NOMO-1 treated with dmso at 0.1 percent for 144 hours (cell line): ENCODE measurements around the gene KDR.

Source experiments
- DNase-seq: peaks from one replicate; lab custom pipeline; 2025; ENCODE audit not compliant: unreplicated experiment; lab: John Stamatoyannopoulos, UW

The KDR gene

DNA sequence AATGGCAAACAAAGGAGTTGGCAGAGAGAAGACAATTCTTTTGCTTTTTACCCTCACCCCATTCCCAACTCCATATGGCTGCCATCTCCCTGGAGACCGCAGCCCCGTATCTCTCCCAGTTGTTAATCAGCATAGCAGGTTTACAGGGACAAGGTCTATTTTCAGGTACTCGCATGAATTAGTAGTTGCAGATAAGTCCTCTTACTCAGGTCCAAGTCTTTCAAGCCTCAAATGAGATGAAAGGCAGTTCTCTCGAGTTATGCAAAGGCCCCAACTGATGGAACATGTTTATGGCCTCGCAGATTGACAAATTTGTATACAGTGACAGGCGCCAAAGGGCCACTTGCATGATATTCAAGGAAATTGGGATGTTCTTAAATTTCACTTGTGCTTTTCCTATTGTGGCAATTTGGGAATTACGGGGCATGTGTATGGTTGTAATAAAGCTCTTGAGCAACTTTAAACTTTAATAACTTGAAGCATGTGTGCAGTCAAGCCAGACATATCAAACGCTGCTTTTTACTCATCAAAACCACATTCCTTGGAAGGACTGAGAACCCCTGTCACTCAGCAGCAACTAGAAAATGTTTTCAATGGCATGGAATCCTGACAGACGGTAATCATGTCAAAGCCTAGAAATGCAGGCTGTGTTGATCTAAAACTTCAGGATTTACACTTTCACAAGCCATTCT lies 45.1 kb downstream of the KDR start:
- no peak for DNase-seq

DNA sequence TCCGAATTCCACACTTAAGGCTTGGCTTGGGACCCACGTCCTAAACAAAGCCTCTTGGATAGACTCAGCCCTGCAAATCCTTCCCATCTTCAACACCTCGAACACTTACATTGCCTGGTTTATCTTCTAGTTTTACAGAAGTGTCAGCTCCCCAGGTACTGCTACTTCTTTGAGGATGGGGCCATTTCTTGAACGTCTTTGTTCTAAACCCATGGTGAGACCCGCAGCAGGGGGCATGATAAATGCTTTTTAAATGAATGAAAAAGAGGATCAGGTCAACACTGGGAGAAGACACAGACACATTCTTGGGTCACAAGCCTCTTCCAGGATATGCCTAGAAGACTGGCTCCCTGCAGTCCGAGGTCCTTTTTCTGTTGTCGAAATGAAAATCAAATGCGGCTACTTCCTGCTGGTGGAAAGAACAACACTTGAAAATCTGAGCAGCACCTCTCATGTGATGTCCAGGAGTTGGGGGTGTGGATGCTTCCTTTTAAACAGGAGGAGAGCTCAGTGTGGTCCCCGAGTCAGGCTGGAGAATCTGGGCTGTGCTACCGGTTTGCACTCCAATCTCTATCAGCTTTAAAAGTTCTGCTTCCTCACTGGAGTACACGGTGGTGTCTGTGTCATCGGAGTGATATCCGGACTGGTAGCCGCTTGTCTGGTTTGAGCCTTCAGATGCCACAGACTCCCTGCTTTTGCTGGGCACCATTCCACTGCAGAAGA lies 45.8 kb downstream of the KDR start:
- no peak for DNase-seq

DNA sequence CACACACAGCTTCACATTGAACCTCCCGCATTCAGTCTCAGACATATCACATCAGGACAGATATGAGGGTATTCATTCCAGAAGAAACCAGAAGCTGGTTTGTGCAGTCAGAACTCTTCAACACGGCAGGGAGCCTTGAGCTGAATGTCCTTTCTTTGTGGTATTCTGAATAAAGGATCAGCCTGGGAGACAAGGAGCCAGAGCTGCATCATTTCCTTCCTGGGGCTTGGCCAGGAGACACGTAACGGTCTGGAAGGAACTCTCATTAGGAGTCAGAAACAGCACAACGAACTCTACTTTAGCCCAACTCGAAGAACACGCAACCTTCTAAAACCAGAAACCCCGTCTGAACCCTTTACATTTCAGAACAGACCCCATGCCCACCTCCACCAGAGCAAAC lies 46.4 kb downstream of the KDR start:
- no peak for DNase-seq

DNA sequence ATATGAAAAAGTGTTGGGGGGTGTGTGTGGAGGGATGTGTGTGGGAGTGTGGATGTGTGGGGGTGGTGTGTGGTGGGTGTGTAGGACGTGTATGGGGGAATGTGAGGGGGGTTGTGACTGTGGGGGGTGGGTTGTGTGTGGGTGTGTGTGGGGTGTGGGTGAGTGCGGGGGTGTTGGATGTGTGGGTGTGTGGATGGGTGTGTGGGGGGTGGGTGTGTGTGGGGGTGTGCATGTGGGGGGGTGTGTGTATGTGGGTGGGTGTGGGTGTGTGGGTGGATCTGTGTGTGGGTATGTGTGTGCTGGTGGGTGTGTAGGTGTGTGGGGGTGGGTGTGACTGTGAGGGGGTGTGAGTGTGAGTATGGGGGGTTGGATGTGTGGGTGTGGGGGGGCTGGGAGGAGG lies 47.8 kb downstream of the KDR start:
- DNase-seq, result no peak

DNA sequence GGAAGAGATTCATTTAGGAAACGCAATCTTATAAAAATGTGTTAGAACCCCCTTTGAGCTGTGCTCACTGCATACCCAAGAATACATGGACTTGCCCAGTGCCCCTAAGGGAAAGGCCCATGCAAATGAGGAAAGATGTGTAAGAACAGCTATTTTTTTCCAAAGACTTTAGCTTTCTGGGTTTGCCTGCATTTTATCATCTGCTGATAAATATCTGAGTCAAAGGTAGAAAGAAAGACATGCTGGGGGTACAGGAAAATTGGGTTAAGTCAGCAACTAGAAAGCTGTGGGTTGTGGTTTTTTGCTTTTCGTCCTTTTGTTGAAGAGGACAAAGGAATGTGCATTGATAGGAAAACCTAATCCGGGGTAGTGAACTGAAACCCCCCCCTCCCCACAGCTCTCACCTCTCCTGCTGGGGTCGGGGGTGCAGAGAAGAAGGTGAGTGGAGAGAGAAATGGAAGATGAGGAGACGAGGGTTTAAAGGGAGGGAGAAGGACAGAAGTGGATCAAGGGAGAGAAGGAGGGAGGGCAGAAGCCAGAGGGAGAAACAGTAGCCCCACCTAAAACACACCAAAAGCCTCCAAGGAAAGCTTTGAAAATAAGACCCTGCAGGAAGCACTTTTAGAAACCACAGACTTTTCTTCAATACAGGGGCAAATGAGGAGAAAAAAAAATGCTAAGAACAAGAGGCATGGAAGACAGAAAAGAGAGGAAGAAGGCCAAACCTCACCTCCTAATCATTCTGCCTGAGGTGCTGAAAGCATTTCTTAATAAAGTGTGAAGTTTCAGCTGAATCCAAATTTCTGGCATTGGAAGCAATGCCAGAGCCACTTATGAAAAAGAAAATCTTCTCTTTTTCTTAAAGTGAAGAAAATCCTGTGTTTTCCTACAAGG lies 49.3 kb downstream of the KDR start:
- no peak for DNase-seq

DNA sequence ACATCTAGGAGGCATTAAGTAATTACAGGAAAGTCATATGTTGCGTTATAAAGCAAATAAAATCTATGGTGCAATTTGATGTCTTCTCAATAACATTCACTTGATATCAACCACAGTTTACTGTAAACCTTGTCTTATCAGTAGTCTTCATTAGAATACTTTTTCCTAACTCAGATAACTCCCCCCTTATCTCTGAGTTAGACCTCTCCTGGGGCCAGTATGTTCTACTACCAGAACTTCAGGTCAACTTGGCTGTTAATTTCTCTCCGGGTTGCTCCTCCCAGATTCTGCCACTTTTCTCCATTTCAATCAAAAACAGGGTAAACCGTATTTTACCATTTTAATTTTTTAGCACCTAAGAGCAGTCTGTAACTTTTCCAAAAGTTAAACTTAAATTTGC lies 50.0 kb downstream of the KDR start:
- DNase-seq, result no peak

DNA sequence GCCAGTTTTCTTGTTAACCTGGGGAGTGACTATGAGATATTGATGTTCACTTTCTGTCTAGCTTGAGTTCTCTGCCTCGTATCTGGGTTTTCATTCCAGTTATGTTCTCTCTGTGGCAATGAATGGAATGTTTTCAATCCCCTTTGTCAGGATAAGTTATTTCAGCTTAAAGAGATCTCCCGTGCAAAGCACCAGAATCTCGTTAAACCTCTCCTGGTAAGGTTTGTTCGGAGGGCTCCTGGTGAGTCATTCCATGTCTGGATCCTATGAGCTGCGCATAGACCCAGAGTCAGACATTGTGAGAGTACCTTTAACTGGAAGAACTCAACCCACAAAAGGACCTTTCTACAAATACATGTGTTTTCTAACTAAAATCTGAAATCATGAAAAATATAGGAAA lies 51.0 kb downstream of the KDR start:
- DNase-seq, result no peak

DNA sequence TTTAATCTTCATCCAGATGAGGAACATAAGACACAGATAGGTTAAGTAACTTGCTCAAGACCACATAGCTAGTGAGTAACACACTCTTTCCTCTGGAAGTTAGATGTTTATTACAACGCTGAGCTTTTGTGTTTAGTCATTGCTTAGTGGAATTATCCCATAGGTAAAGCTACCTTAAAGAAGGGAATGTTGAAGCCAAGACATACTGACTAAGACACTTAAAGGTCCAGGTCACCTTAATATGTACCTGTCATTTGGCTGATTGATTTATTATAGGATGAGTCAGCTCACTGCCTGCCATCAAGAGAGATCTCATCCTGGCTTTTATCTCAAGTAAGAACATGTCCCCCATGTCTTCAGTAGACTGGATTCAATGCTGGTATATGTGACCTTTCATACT lies 53.4 kb downstream of the KDR start:
- DNase-seq, result no peak

DNA sequence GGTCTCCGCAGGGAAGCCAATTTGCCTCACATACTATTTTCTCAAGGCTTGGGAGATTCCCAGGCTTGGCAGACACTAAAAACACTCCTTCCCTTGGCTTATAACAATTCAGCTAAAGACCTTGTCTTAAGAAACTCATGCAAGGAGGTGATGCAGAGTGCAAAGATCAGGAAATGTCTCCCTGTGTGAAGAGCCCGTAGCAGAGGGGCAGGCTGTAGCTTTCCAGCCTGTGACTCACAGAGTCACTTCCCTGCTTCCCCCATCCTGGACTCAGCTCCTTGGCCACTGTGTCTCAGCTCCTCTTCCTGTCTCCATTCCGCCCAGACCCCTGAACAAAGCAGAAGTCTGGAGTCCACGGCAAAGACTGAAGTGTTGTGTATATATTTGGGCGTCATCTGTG lies 56.1 kb downstream of the KDR start:
- no peak for DNase-seq

DNA sequence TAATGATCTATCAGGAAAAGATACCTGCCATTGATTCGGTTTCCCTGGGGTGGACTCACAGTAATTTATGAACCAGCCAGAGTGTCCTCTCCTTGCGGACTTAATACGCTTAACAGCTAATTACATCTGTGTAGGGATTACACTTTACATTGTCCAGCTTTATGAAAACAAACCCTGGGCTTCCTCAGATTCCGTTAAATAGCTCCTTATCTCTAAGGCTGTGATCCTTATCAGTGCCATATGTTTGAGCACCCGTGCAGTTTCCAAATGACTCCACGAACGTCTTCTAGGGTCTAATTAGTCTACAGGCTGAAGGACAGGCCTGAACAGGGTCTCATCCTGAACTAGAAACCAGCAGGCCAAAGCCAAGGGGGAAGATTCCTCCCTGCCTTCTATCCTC lies 56.9 kb downstream of the KDR start:
- no peak for DNase-seq

DNA sequence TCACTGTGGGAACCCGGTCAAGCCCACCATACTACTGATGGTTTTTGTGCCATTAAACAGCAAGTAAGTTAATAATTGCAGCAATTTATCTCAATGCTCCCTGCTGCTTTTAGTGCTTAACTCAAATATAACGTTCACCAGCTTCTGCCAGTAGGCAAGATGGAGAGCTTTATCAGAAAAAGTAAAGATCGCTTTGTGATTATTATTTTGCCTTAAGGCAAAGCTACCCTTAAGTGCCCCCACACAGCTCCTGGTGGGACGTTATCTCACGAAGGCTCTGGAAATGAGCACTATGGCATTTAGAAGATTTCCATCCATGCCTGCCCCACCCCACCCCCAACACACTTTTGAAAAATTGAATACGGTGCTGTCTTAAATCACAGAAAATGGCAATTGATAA lies 59.4 kb downstream of the KDR start:
- DNase-seq, result no peak

DNA sequence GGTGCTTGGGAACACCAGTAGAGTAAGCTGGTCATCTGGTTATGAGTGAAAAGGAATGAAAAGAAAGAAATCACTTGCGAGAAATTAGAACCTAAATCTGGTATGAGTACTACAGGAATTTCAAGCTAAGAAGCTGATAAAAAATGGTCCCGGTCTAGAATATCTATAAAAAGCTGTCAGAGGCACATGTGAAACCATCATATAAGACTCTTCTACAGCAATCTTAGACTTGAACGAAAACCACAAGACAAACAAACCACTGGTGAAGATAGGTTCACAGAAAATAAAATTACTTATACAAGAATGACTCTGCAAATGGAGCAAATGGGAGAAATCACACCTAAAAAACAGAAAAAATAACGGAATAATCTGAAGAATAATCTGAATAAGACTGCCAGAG lies 69.9 kb downstream of the KDR start:
- DNase-seq, result no peak

DNA sequence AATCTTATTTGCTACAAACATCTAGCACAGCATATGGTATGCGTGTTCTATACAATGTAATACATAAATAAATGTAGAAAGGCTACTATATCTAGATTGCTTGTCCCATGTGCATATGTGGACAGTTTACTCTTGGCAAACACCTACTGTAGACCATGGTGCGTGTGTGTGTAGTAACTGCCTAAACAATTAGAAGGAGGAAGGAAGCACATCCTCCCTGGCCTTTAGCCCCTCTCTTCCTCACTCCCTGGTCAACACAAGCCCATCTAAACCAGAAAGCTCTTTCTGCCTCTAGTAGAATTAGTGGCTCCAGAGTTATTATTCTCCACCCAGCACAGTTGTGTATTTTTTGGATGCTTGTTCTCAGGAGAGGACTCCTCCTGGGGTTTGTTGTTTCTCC lies 73.9 kb downstream of the KDR start:
- no peak for DNase-seq

DNA sequence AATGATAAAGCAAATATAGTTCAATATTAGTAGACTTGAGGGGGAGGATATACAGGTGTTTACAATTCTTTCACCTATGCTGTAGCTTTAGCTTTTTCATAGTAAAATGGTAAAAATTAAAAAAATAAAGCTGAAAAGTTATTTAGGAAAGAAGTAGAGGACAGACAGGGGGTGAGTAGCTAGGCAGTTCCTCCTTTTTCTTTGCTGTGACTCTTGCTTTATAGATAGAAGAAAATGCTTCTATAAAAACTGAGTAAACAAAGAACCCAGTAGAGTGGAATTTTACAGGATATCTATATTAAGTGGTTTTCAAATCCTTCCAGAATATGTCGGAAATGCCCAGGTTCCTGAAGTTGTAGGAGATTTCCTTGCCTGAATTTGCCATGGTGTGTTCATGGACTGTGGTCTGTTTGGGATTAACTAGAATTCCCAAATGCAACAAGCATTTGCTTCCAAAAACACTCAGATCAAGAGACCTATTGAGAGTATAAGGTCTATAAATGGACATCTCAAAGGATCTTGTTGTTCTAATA lies 74.9 kb downstream of the KDR start:
- no peak for DNase-seq

DNA sequence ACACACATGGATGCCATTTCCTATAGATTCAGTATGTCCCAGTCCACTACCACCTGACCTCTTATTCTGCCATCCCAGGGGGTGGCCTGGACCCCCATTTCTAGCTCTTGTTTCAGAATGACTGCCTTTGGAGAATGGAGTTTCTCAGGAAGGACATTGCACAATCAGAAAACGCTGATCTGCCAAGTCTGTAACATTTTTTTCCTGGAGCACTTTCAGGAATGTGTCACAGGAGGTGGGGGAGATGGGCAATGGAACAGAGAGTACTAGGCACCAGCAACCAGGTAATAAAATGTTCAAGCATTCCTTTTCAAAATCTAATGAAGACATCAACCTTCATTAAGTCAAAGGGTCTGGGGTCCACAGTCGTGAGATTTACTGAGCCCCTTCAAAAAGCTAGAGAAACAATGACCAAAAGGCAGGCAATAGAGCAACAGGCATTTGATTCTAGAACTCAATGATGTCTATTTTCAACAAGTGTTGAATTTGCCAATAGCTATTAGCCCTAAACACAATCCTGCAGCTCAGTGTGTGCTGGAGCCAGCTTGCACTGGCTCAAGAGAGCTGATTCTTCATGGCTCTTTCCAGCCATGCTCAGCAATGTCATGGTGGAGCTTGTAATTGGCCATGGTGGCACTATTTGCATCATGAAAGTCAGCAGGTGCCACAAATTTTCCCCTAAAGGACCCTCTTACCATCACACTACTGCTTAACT lies 87.1 kb downstream of the KDR start:
- no peak for DNase-seq

DNA sequence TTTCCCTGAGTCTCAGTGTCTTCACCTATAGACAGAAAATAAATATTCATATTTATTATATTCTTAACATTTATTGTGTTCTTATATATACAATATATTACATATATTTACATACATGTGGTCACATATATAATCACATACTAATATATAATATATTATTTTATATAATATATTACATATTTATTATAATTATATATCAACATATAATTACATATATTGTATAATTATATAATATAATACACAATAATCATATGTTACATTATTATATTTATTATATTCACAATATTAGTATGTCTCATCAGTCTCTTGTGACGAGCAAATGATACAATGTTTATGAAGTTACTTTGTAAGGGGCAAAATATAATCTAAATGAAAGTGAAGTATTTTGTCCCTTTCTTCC lies 87.7 kb downstream of the KDR start:
- DNase-seq, result no peak

DNA sequence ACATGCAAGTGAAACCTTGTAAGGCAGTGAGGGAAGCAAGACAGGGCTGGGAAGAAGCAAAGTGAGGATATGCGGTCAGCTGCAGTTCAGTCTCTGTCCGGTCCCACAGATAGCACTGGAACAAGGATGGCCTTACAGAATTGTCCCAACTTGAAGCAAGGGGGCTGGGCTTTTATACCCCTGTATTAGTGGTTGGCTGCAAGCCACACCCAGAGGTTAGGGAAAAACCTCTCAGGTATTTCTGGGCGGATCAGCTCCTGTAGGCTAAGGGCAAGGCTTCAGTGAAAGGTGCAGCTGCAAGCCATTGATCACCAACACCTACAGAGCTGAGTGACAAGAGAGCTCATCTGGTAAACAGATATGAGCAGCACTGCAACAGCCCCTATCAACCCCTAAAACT lies 89.0 kb downstream of the KDR start:
- DNase-seq, result no peak

DNA sequence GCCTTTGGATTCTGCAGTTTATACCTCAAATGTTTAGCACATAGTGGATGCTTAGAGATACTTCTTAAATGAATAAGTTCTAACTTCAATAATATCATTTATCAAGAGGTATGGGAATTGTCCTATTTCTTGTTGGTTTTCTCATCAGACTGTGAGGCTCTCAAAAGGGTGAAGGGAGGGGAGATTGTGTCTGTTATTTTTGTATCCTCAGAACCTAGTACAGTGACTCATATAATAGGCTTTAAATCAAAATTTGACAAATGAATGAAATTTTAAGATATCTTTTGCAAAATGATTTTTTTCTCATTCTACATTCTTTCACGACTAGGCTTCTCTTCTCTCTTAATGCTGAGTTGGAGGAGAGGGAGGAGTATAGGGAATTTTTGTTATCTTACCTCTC lies 89.5 kb downstream of the KDR start:
- no peak for DNase-seq

DNA sequence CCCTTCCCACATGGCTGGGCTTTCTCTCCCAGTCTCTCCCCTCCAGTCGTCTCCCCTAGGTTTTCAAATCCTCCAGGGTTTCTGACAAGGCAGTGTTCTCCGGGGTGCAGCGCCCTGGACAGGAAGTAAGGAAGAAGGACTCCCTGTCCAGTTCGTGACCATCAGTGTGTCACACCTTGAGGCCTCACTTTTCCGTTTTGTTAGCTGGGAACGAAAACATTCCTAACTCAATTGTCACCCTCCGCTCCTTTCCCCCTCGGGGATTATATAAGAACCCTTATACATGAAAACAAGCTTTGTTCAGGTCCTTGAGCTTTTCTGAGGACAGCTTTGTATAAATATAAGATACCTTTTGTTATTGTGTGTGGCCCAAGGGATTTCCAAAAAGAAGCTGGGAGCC lies 92.1 kb downstream of the KDR start:
- DNase-seq, result no peak

DNA sequence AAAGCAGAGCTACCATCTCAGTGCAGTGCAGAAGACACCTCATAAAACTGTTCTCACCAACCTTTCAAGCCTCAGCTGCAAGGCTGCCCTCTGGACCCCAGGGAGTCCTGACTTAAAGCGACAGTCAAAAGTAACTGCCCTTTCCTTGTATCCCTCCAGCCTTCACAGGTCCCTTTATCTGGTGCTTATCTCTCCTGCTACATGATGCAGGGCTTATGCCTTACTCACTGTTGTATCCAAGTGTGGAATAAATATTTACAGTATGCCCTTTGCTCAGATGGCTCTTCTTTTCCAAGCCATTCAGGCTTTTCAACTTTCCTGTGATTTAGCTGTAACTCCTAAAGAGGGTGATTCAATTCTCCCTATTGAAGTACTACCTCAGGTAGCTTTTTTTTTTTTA lies 92.6 kb downstream of the KDR start:
- no peak for DNase-seq

DNA sequence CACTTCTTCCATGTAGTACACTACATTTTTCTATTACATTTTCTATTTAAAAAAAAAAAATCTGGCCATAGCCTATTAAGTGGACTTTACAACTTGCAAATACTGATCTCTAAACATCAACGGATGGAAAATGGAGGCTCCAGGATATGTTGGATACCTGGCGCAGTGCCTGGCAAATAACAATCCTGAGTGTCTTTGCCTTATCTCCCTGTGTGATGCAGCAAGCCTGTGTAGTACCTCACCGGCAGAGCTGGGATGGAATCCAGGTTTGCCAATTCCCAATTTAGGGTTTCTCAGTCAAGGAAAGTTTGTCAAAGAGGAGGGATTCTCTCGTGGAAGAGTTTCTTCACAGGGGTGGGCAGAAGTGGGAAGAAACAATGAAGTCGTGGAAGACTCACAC lies 93.2 kb downstream of the KDR start:
- no peak for DNase-seq
